ENCODE results near the gene CIITA. TPM values are rescaled to one million over a fixed set of nuclear protein-coding genes. Genes with fewer than 3 reads are reported as not detected.

The CIITA gene
- total RNA-seq, 1 experiment from 2014 or later: not detected

- Histone ChIP-seq H3K27ac (ENCODE audit: insufficient read length, low read depth, low read length) (no peak overlapping the region), H2BK15ac (ENCODE audit: low read depth, low read length) (no peak overlapping the region), H3K4ac (ENCODE audit: low read depth, low read length) (no peak overlapping the region), H2BK5ac (ENCODE audit: insufficient read length, low read length) (no peak overlapping the region), H4K5ac (ENCODE audit: insufficient read length, low read depth, low read length) (no peak overlapping the region), H3K56ac (ENCODE audit: insufficient read length, low read depth, low read length) (no peak overlapping the region), H2AK5ac (ENCODE audit: insufficient read length, low read length) (no peak overlapping the region), H2BK12ac (ENCODE audit: insufficient read length, low read depth, low read length) (no peak overlapping the region), H4K20me1 (ENCODE audit: control insufficient read depth, insufficient read depth, insufficient read length) (no peaks in the 10 kb centered on the region), H4K91ac (ENCODE audit: insufficient read length, low read depth, low read length) (no peak overlapping the region), H3K79me1 (ENCODE audit: insufficient read depth, low read depth, low read length, poor library complexity, severe bottlenecking) (no peaks in the 10 kb centered on the region), H3K4me1 (ENCODE audit: insufficient read depth, low read length) (no peaks in the 10 kb centered on the region), H3K9ac (ENCODE audit: extremely low read depth, insufficient read length, low read length) (no peak overlapping the region), H3K14ac (ENCODE audit: insufficient read depth, low read length) (no peak overlapping the region), H3K23me2 (ENCODE audit: insufficient read length, low read depth, low read length, poor library complexity, severe bottlenecking) (no peaks in the 10 kb centered on the region), H3K79me2 (ENCODE audit: insufficient read depth, low read length) (no peaks in the 10 kb centered on the region), H2BK20ac (ENCODE audit: low read depth, low read length, poor library complexity, severe bottlenecking) (no peak overlapping the region), H2AFZ (ENCODE audit: low read length) (no peak overlapping the region), H3K18ac (ENCODE audit: insufficient read length, low read depth, low read length) (no peak overlapping the region), H3K27me3 (ENCODE audit: insufficient read depth, low read length) (no peaks in the 10 kb centered on the region), H4K8ac (replicated peaks; ENCODE audit: insufficient read length, low read depth, low read length) (no peak overlapping the region), H2BK120ac (ENCODE audit: low read depth, low read length, poor library complexity, severe bottlenecking) (no peak overlapping the region), H3K9me3 (ENCODE audit: control insufficient read depth, low read depth, low read length) (no peaks in the 10 kb centered on the region), H3K23ac (ENCODE audit: insufficient read length, low read depth, low read length) (no peak overlapping the region), H3K4me2 (ENCODE audit: insufficient read depth, insufficient read length, low read length) (no peak overlapping the region), H3T11ph (ENCODE audit: low read length) (no peak overlapping the region)
- TF ChIP-seq CTCF (conservative IDR thresholded peaks at IDR 0.05): no peak
- no peaks in the 10 kb centered on the region for H3K9me3 Mint-ChIP-seq
- no peaks in the 10 kb centered on the region for H3K36me3 Mint-ChIP-seq (ENCODE audit: insufficient read depth in 1 of 3, low read depth in 3 of 3)
- no CpG with 5 or more reads among the region's 5 CpGs for WGBS (ENCODE audit: extremely low coverage, insufficient read length, low lambda C conversion rate)
- peaks cover 7 to 16% of the 10 kb centered on the region in 2 experiments for H3K4me1 Mint-ChIP-seq
- H3K27me3 Mint-ChIP-seq (ENCODE audit: low read depth): peaks cover 26% of the 10 kb centered on the region
- no peak overlapping the region for H3K4me3 Mint-ChIP-seq
- no peak overlapping the region for H3K27ac Mint-ChIP-seq
- DNase-seq: no peak
Measured at GRCh38 chr16:10870137-10870776, 6.7 kb upstream of the CIITA start.
